Stomach (tissue), 9 donors: ENCODE data around the gene THSD4. TPM values are rescaled to one million over a fixed set of nuclear protein-coding genes. Genes with fewer than 3 reads are reported as not detected.

ENCODE experiments used
- DNase-seq, 2 donors: peaks; one replicate each; pipeline versions ENCODE4 v3.0.0 to v3.0.0-alpha.2; 2013 to 2019
- H3K27ac ChIP-seq, 5 donors: fragments of 200-600 bp in 4 of 5; sonication (generic) in 4 of 5; one replicate each; pipeline ENCODE4 v1.5.1; 2013 to 2019; ENCODE audit warnings: mild to moderate bottlenecking in 1 of 5, moderate library complexity in 1 of 5
- H3K27me3 ChIP-seq, 3 donors: fragments of 200-600 bp; sonication (generic); one replicate each; pipeline ENCODE4 v1.5.1; 2017 to 2019; ENCODE audit warnings: mixed run types in 1 of 3
- H3K36me3 ChIP-seq, 4 donors: fragments of 200-600 bp; sonication (generic); 1 replicate in 3 of 4; 2 replicates in 1 of 4; pipeline ENCODE4 v1.5.1; 2016 to 2019
- H3K4me1 ChIP-seq, 4 donors: fragments of 200-600 bp; sonication (generic); one replicate each; pipeline ENCODE4 v1.5.1; 2016 to 2019
- H3K4me3 ChIP-seq, 4 donors: fragments of 200-600 bp; sonication (generic) in 3 of 4; one replicate each; pipeline ENCODE4 v1.5.1; 2016 to 2019; ENCODE audit warnings: mild to moderate bottlenecking in 1 of 4
- H3K9me3 ChIP-seq, 4 donors: fragments of 200-600 bp; sonication (generic); one replicate each; pipeline ENCODE4 v1.5.1; 2016 to 2019
- CTCF ChIP-seq, 7 experiments: fragments of 450-650 bp in 4 of 7; fragments of 200-600 bp in 3 of 7; sonication (generic) in 3 of 7; IDR thresholded peaks; one replicate each; pipeline ENCODE4 v1.5.1; 2016 to 2019; ENCODE audit warnings: antibody characterized with exemption in 7 of 7, control low read depth in 2 of 7, mild to moderate bottlenecking in 1 of 7
- EP300 ChIP-seq: sonication (generic); formaldehyde crosslinking; IDR thresholded peaks from one replicate; pipeline ENCODE4 v1.6.1; 2017; ENCODE audit warnings: antibody characterized with exemption
- POLR2A ChIP-seq, 4 donors: fragments of 450-650 bp; IDR thresholded peaks; one replicate each; pipeline ENCODE4 v1.6.1; 2016; ENCODE audit warnings: antibody characterized with exemption in 4 of 4, control low read depth in 2 of 4, mild to moderate bottlenecking in 1 of 4, moderate library complexity in 1 of 4
- POLR2AphosphoS5 ChIP-seq, 3 donors: sonication (generic); formaldehyde crosslinking; IDR thresholded peaks; one replicate each; pipeline ENCODE4 v1.6.1; 2016; ENCODE audit warnings: antibody characterized with exemption in 3 of 3
- whole genome bisulfite sequencing, 5 donors: extraction: QIAGEN DNeasy Blood & Tissue Kit in 3 of 5; methylation state at CpG; one replicate each; pipeline versions ENCODE4 v1.1.5 to v1.1.7; 2013 to 2018; 5-methylcytosine and 5-hydroxymethylcytosine counted together
- intact Hi-C: fragments of 100-400 bp; cut with DNase I; formaldehyde crosslinking; loops from one replicate; pipeline ENCODE4 v1.15.1; 2023; ENCODE audit warnings: low total_unique reads
- polyA plus RNA-seq, 3 donors: library from polyadenylated mRNA; stranded (reverse); fragments of 200-250 nt; gene quantifications; one replicate each; pipeline ENCODE4 v1.2.3, GENCODE V29; 2013
- total RNA-seq, 5 donors: library from RNA; depleted of rRNA; stranded (reverse); fragments of >200 nt; gene quantifications; one replicate each; pipeline versions ENCODE4 v1.1.0 to v1.2.3, GENCODE V29; 2014 to 2016
- donor health status: healthy with polysubstance abuse.
- donor health status: Bipolar disorder and iron deficiency.
- donor health status: healthy.

Gene THSD4
- total and polyA plus RNA-seq, 8 donors = 1.8 to 79.4 (median 22.0) TPM

DNA sequence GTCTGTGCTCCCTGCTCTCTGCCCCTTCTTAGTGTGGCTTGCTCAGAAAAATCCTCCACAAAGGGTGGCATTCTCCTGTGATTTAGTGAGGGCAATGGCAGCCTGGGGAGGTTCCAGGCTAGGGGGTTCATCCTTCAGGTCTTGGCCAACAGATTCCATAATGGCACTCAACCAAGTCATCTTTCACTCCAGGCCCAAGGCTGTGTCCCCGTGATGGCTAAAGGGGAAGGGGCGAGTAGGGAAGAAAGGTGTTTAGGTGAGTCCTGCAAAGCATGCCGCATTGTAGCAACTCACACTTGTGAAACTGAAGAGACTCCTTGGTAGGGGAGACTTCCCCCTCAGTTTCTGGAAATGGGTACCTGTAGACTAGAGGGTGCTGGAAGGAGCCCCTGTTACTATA is 105.6 kb downstream of the THSD4 start:
- Histone ChIP-seq H3K9me3 (no peaks in the 10 kb centered on the region), H3K27ac (no peak overlapping the region), H3K36me3 (no peaks in the 10 kb centered on the region), H3K27me3 (no peaks in the 10 kb centered on the region), H3K4me1 (peaks cover 0 to 18% (median 1%) of the 10 kb centered on the region in 4 donors), H3K4me3 (no peak overlapping the region)
- no peak for DNase-seq
- intact Hi-C loops = no loop called here
- TF ChIP-seq EP300 = no peak
- TF ChIP-seq CTCF (IDR thresholded peaks at IDR 0.05) = no peak
- TF ChIP-seq POLR2AphosphoS5 (IDR thresholded peaks at IDR 0.05) = no peak
- TF ChIP-seq POLR2A (IDR thresholded peaks at IDR 0.05) = no peak
- WGBS, 5 donors = 89 to 100% (median 95%) methylated on average over 3 of the region's 3 CpGs

DNA sequence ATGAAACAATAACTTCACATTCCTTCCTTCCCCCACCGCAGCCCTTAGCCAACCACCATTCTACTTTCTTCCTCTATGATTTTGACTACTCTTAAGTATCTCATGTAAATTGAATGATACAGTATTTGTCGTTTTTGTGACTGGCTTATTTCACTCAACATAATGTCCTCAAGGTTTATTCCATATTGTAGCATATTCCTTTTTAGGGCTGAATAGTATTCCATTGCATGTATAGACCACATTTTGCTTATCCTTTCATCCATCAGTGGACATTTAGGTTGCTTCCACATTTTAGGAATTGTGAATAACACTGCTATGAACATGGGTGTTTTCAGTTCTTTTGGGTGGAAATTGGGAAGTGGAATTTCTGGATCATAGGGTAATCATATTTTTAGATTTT is 106.1 kb downstream of the THSD4 start:
- no peak for DNase-seq
- WGBS, 5 donors = 79 to 95% (median 92%) methylated on average over 2 of the region's 2 CpGs
- TF ChIP-seq EP300 (no peak), CTCF (IDR thresholded peaks at IDR 0.05) (no peak), POLR2AphosphoS5 (IDR thresholded peaks at IDR 0.05) (no peak)
- no peak overlapping the region for H3K27ac ChIP-seq
- H3K4me3 ChIP-seq = no peak overlapping the region
- no peaks in the 10 kb centered on the region for H3K9me3 ChIP-seq
- peaks cover 0 to 18% (median 1%) of the 10 kb centered on the region in 4 donors for H3K4me1 ChIP-seq
- no peaks in the 10 kb centered on the region for H3K36me3 ChIP-seq
- H3K27me3 ChIP-seq = no peaks in the 10 kb centered on the region
- intact Hi-C loops = no loop called here

DNA sequence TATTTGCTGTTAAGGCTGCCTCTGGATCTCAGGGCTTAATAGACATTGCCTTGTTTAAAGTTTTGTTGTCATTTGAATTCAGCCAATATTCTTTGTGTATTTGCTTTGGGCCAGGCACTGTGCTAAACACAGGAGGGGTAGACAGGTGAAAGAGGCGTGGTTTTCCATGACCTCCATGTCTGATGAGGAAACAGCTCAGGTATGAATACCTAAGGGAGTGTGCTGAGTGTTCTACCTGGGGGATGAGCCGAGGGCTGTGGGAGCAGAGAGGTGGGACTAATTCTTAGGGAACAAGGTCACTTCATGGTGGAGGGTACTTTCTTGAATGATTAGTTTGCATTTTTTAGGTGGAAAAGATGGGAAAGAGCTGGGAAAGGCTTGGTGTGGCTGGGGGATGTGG is 108.2 kb downstream of the THSD4 start:
- no peaks in the 10 kb centered on the region for H3K9me3 ChIP-seq
- TF ChIP-seq POLR2A (IDR thresholded peaks at IDR 0.05) = no peak
- TF ChIP-seq POLR2AphosphoS5 (IDR thresholded peaks at IDR 0.05) = no peak
- no peak for TF ChIP-seq CTCF (IDR thresholded peaks at IDR 0.05)
- TF ChIP-seq EP300 = no peak
- WGBS, 5 donors = 83 to 92% (median 84%) methylated on average over 2 of the region's 2 CpGs

DNA sequence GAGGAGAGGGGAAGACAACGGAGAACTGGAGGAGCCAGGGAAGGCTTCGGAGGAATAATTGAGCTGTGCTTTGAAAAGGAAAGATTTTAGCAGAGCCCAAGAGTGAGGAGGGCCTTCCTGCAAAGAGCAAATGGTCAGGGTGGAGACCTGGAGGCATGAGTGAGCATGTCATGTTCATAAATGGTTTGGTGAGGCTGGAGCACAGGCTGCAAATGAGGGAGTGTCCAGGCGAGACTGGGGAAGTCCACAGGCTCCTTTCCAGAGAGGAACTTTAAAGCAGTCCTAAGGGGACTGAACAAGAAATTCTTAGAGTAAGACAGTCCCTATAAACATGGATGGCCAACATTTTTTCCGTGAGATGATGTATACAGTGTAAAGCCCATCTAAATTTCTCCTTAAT is 108.8 kb downstream of the THSD4 start:
- Histone ChIP-seq H3K4me3 (no peak overlapping the region), H3K27ac (no peak overlapping the region), H3K36me3 (no peaks in the 10 kb centered on the region), H3K27me3 (no peaks in the 10 kb centered on the region), H3K4me1 (peaks cover 0 to 4% (median 0%) of the 10 kb centered on the region in 4 donors), H3K9me3 (no peaks in the 10 kb centered on the region)
- TF ChIP-seq CTCF (IDR thresholded peaks at IDR 0.05) (no peak), POLR2A (IDR thresholded peaks at IDR 0.05) (no peak), EP300 (no peak), POLR2AphosphoS5 (IDR thresholded peaks at IDR 0.05) (no peak)
- DNase-seq = no peak
- whole genome bisulfite sequencing, 5 donors = 77 to 90% (median 79%) methylated on average over 4 of the region's 4 CpGs
- intact Hi-C loops = no loop called here

More for the DNA sequence above, 108.2 kb downstream of the THSD4 start:
- intact Hi-C loops = no loop called here
- no peak overlapping the region for H3K27ac ChIP-seq
- H3K4me1 ChIP-seq = peaks cover 0 to 9% (median 0%) of the 10 kb centered on the region in 4 donors
- H3K27me3 ChIP-seq = no peaks in the 10 kb centered on the region
- H3K4me3 ChIP-seq = no peak overlapping the region
- no peaks in the 10 kb centered on the region for H3K36me3 ChIP-seq
- DNase-seq = no peak
